Measurements from ENCODE around the gene REXO1.

The REXO1 gene

GRCh38 chr19:1823539-1824251, 24.6 kb downstream of the REXO1 start:
- no peak for TF ChIP-seq TAF1 (IDR thresholded peaks at IDR 0.05; ENCODE audit: borderline replicate concordance, insufficient read depth, low read length)
- TF ChIP-seq POLR2AphosphoS5 (IDR thresholded peaks at IDR 0.05; ENCODE audit: low read depth, low read length) = no peak

- TF ChIP-seq SIN3A (IDR thresholded peaks at IDR 0.05; ENCODE audit: borderline replicate concordance, insufficient read depth, low read length) = no peak
- no peak for TF ChIP-seq FOXP2 (optimal IDR thresholded peaks at IDR 0.05; ENCODE audit: borderline replicate concordance, extremely low read depth, extremely low read length, insufficient read depth)
- TF ChIP-seq POLR2AphosphoS5 (IDR thresholded peaks at IDR 0.05; ENCODE audit: low read depth, low read length) = no peak
Measured at GRCh38 chr19:1823020-1823419, 25.3 kb downstream of the REXO1 start.

DNA sequence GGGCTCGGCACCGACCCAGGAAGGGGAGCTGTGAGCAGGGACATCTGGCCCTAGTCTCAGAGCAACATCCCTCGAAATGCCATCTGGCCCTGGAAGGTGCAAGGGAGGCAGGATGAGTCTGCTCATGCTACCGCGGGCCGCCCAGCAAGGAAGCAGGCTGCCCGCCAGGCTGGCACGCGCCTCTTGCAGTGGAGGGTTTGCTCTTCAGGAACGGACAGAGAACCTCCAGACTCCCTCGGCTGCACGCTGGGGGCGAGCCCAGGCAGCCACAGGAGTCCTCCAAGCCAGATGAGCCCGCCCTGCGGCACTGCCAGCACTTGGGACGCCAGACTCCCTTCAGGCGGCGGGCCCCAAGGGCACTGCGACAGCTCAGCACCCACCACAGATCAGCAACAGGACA, 26.1 kb downstream of the REXO1 start:
- TF ChIP-seq FOXP2 (optimal IDR thresholded peaks at IDR 0.05; ENCODE audit: borderline replicate concordance, extremely low read depth, extremely low read length, insufficient read depth) = no peak
- TF ChIP-seq POLR2AphosphoS5 (IDR thresholded peaks at IDR 0.05; ENCODE audit: low read depth, low read length) = no peak
- TF ChIP-seq TAF1 (IDR thresholded peaks at IDR 0.05; ENCODE audit: borderline replicate concordance, insufficient read depth, low read length) = no peak

DNA sequence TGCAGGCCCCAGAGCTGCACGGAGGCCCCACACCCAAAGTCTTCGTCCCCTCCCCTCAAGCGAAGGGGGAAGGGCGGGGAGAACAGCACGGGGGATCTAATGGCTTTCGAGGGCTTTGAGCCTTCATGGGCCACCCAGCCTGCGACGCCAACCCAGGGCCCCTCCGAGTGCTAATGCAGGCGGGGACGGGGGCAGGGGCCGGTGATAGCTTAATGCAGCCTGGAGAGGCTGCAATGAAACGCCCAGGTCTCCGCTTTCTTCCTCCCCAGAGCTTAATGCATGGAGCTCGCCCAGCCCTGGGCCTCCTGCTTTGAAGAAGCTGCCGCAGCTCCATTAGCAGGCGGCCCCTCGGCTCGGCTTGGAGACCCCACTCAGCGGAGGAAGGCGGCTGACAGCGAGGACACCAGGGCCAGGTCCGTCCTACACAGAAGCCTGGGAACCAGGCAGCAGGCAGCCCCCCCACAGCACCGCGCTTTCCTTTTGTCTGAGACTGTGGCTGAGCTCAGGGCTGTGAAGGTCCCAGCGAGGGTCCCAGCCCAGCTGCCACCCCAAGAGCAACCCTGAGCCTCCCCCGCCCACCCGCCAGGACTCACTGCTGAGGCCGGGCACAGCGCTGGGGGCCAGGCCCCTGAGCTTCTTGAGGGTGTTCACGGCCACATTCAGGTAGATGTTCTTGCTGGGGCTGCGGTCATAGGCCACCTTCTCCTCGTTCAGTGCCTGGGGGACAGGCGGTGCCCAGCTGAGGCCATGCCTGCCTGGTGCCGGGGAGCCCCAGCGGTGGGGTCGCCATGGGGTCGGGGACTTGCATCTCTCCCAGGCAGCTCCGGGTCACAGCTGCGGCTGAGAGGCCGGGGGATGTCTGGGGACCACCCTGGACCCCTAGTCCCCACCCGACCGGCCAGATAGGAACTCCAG, 28.7 kb downstream of the REXO1 start:
- no peak for TF ChIP-seq SIN3A (IDR thresholded peaks at IDR 0.05; ENCODE audit: borderline replicate concordance, insufficient read depth, low read length)
- TF ChIP-seq FOXP2 (optimal IDR thresholded peaks at IDR 0.05; ENCODE audit: borderline replicate concordance, extremely low read depth, extremely low read length, insufficient read depth) = no peak
- TF ChIP-seq, protein P1, sequence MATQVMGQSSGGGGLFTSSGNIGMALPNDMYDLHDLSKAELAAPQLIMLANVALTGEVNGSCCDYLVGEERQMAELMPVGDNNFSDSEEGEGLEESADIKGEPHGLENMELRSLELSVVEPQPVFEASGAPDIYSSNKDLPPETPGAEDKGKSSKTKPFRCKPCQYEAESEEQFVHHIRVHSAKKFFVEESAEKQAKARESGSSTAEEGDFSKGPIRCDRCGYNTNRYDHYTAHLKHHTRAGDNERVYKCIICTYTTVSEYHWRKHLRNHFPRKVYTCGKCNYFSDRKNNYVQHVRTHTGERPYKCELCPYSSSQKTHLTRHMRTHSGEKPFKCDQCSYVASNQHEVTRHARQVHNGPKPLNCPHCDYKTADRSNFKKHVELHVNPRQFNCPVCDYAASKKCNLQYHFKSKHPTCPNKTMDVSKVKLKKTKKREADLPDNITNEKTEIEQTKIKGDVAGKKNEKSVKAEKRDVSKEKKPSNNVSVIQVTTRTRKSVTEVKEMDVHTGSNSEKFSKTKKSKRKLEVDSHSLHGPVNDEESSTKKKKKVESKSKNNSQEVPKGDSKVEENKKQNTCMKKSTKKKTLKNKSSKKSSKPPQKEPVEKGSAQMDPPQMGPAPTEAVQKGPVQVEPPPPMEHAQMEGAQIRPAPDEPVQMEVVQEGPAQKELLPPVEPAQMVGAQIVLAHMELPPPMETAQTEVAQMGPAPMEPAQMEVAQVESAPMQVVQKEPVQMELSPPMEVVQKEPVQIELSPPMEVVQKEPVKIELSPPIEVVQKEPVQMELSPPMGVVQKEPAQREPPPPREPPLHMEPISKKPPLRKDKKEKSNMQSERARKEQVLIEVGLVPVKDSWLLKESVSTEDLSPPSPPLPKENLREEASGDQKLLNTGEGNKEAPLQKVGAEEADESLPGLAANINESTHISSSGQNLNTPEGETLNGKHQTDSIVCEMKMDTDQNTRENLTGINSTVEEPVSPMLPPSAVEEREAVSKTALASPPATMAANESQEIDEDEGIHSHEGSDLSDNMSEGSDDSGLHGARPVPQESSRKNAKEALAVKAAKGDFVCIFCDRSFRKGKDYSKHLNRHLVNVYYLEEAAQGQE (IDR thresholded peaks at IDR 0.05; ENCODE audit: insufficient read depth in 1 of 2, low read depth in 2 of 2, low read length in 2 of 2) = no peak
- no peak for TF ChIP-seq TAF1 (IDR thresholded peaks at IDR 0.05; ENCODE audit: borderline replicate concordance, insufficient read depth, low read length)
- TF ChIP-seq POLR2AphosphoS5 (IDR thresholded peaks at IDR 0.05; ENCODE audit: low read depth, low read length) = no peak

- TF ChIP-seq, protein P1 (IDR thresholded peaks at IDR 0.05; ENCODE audit: insufficient read depth in 1 of 2, low read depth in 2 of 2, low read length in 2 of 2) = no peak
- 0 out of 2 replicates have a peak, but pooled peaks have one; percentile 36 for TF ChIP-seq POLR2AphosphoS5 (IDR thresholded peaks at IDR 0.05; ENCODE audit: low read depth, low read length)
Measured at GRCh38 chr19:1818549-1819195, 29.6 kb downstream of the REXO1 start.

DNA sequence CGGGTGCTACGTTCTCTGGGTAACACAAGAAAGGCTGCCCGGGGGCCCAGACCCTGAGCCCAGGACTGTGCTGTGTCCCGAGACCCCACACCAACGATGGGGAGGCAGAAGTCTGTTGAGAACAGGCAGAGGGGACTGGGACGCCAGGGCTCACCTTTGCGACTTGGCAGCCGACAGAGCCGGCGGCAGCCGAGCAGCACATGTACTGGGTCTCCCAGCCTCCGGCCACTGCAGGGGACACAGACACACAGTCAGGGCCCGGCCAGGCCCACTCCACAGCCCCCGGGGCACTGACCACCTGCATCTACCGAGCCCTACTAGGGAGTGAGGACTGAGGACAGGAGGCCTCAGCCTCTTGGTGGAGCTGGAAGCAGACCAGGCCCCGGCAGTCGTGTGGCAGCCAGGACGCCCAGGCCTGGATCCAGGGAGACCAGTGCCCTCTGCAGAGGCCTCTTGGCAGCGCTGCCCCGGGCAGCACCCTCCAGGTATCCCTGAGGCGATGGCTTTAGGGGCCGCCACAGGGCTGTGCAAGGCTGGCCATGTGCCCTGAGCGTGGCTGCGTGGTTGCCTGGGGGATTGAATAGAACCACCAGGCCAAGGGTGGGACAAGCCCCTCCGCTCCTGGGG, 30.6 kb downstream of the REXO1 start:
- TF ChIP-seq SIN3A (IDR thresholded peaks at IDR 0.05; ENCODE audit: borderline replicate concordance, insufficient read depth, low read length) (no peak), TAF1 (IDR thresholded peaks at IDR 0.05; ENCODE audit: borderline replicate concordance, insufficient read depth, low read length) (no peak), FOXP2 (optimal IDR thresholded peaks at IDR 0.05; ENCODE audit: borderline replicate concordance, extremely low read depth, extremely low read length, insufficient read depth) (no peak), POLR2AphosphoS5 (IDR thresholded peaks at IDR 0.05; ENCODE audit: low read depth, low read length) (no peak)
- TF ChIP-seq, protein P1 (IDR thresholded peaks at IDR 0.05; ENCODE audit: insufficient read depth in 1 of 2, low read depth in 2 of 2, low read length in 2 of 2) = no peak

Measured in PFSK-1 (cell line).